ENCODE data around the gene LUM.

- TF ChIP-seq CTCF (conservative IDR thresholded peaks at IDR 0.05; ENCODE audit: low read depth, low read length) (no peak), EZH2 (IDR thresholded peaks at IDR 0.05; ENCODE audit: borderline replicate concordance, low read depth, low read length, poor library complexity, severe bottlenecking) (no peak)
These were observed 33.9 kb downstream of the LUM start for GRCh38 chr12:91077228-91077954.
